ENCODE data around the gene POLR3A. TPM values are rescaled to one million over a fixed set of nuclear protein-coding genes. Genes with fewer than 3 reads are reported as not detected.

The POLR3A gene
- total RNA-seq, 1 experiment from 2014 or later, result 25.5 TPM

DNA sequence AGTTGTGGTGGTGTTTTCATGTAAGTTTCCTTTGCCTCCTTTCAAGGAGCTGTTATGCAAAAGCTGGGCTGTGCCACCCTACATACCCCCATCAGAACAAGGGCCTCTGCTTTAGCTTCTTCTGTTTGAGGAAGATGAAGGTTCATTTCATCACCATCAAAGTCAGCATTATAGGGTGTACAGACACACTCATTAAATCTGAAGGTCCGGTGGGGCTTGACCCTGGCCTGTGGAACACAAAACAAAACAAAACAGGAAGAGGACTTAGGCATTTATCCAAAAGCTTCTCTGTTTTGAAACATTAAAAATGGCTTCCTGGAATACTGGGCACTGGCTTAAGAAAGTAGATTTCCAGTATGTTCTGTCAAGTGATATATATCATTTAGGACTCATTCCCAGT is 15.8 kb downstream of the POLR3A start:
- POLR2A ChIA-PET, result no interaction called here
- Histone ChIP-seq H3K36me3 (ENCODE audit: control insufficient read depth, insufficient read depth, low read length) (no peaks in the 10 kb centered on the region), H3K4me3 (ENCODE audit: low read depth, low read length) (no peak overlapping the region), H3K27me3 (replicated peaks; ENCODE audit: control insufficient read depth, insufficient read depth, low read length) (no peaks in the 10 kb centered on the region), H3K4me1 (no peaks in the 10 kb centered on the region), H3K9me3 (no peaks in the 10 kb centered on the region)
- no peak for DNase-seq
- no peaks in the 10 kb centered on the region for H3K9me3 Mint-ChIP-seq (ENCODE audit: unreplicated experiment)
- H3K4me3 Mint-ChIP-seq (ENCODE audit: unreplicated experiment), result no peak overlapping the region
- no peaks in the 10 kb centered on the region for H3K4me1 Mint-ChIP-seq (ENCODE audit: low read depth, unreplicated experiment)
- no peaks in the 10 kb centered on the region for H3K27me3 Mint-ChIP-seq (ENCODE audit: insufficient read depth, unreplicated experiment)
- H3K36me3 Mint-ChIP-seq (ENCODE audit: insufficient read depth, unreplicated experiment), result peaks cover 83% of the 10 kb centered on the region
- TF ChIP-seq, protein P1, sequence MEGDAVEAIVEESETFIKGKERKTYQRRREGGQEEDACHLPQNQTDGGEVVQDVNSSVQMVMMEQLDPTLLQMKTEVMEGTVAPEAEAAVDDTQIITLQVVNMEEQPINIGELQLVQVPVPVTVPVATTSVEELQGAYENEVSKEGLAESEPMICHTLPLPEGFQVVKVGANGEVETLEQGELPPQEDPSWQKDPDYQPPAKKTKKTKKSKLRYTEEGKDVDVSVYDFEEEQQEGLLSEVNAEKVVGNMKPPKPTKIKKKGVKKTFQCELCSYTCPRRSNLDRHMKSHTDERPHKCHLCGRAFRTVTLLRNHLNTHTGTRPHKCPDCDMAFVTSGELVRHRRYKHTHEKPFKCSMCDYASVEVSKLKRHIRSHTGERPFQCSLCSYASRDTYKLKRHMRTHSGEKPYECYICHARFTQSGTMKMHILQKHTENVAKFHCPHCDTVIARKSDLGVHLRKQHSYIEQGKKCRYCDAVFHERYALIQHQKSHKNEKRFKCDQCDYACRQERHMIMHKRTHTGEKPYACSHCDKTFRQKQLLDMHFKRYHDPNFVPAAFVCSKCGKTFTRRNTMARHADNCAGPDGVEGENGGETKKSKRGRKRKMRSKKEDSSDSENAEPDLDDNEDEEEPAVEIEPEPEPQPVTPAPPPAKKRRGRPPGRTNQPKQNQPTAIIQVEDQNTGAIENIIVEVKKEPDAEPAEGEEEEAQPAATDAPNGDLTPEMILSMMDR (IDR thresholded peaks at IDR 0.05; ENCODE audit: insufficient read depth in 1 of 2, low read depth in 1 of 2, low read length in 1 of 2, severe bottlenecking in 1 of 2, unreplicated experiment in 1 of 2), result no peak
- intact Hi-C loops (cut with micrococcal nuclease; ENCODE audit: unreplicated experiment), result no loop called here
- CTCF ChIA-PET, result interaction anchor here (0.6 kb wide), 1 partner anchor 15 kb away, joined by 3 read pairs; no protein-coding TSS in a partner anchor
- H3K27ac Mint-ChIP-seq (ENCODE audit: unreplicated experiment), result no peak overlapping the region
- BruUV-seq (replicated peaks), result no TSS peak

DNA sequence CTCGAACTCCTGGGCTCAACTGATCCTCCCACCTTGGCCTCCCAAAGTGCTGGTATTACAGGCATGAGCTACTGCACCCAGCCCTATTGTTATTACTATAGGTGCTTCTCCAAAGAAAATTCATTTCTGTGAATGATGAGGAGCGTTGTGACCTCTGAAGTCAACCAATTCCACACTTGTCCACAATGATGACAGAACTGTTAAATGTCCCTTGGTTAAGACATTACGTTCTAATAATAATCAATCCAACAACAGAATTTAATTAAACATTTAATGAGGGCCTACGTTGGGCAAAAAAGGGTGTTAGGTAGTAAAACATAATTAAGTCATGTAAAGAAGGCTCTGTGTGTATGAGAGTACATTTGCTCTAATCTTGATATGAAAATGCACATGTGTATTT is 18.2 kb downstream of the POLR3A start:
- intact Hi-C loops (cut with micrococcal nuclease; ENCODE audit: unreplicated experiment), result no loop called here
- BruUV-seq (replicated peaks), result no TSS peak
- Mint-ChIP-seq H3K4me3 (ENCODE audit: unreplicated experiment) (no peak overlapping the region), H3K4me1 (ENCODE audit: low read depth, unreplicated experiment) (no peaks in the 10 kb centered on the region), H3K27me3 (ENCODE audit: insufficient read depth, unreplicated experiment) (no peaks in the 10 kb centered on the region), H3K9me3 (ENCODE audit: unreplicated experiment) (no peaks in the 10 kb centered on the region), H3K36me3 (ENCODE audit: insufficient read depth, unreplicated experiment) (peaks cover 74% of the 10 kb centered on the region), H3K27ac (ENCODE audit: unreplicated experiment) (no peak overlapping the region)
- Histone ChIP-seq H3K9me3 (no peaks in the 10 kb centered on the region), H3K4me1 (no peaks in the 10 kb centered on the region), H3K27me3 (replicated peaks; ENCODE audit: control insufficient read depth, insufficient read depth, low read length) (no peaks in the 10 kb centered on the region), H3K36me3 (ENCODE audit: control insufficient read depth, insufficient read depth, low read length) (no peaks in the 10 kb centered on the region), H3K4me3 (ENCODE audit: low read depth, low read length) (no peak overlapping the region)
- no peak for DNase-seq
- TF ChIP-seq, protein P1 (IDR thresholded peaks at IDR 0.05; ENCODE audit: insufficient read depth in 1 of 2, low read depth in 1 of 2, low read length in 1 of 2, severe bottlenecking in 1 of 2, unreplicated experiment in 1 of 2), result no peak
- ChIA-PET CTCF (no interaction called here), POLR2A (no interaction called here)

DNA sequence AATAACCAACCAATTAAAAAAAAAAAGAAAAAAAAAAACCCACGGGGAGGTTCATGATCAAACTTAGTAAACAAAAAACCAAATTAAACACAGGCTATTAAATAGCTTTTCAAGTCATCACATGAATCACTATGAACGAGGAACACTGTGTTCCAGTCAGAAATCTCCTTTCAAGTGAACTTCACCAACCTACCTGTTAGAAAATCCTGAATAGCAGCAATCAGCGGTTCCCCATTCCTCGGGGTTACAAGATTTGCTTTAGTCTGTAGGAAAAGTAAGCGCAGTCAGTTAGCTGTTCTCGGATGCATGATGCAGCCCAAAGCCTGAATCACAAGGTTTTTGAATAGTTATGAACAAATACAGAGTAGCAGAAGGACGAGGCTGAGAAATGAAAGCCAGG is 19.0 kb downstream of the POLR3A start:
- Histone ChIP-seq H3K36me3 (ENCODE audit: control insufficient read depth, insufficient read depth, low read length) (no peaks in the 10 kb centered on the region), H3K9me3 (no peaks in the 10 kb centered on the region), H3K27me3 (replicated peaks; ENCODE audit: control insufficient read depth, insufficient read depth, low read length) (no peaks in the 10 kb centered on the region), H3K4me3 (ENCODE audit: low read depth, low read length) (no peak overlapping the region), H3K4me1 (no peaks in the 10 kb centered on the region)
- H3K27me3 Mint-ChIP-seq (ENCODE audit: insufficient read depth, unreplicated experiment), result no peaks in the 10 kb centered on the region
- POLR2A ChIA-PET, result no interaction called here
- H3K4me3 Mint-ChIP-seq (ENCODE audit: unreplicated experiment), result no peak overlapping the region
- TF ChIP-seq, protein P1 (IDR thresholded peaks at IDR 0.05; ENCODE audit: insufficient read depth in 1 of 2, low read depth in 1 of 2, low read length in 1 of 2, severe bottlenecking in 1 of 2, unreplicated experiment in 1 of 2), result no peak
- intact Hi-C loops (cut with micrococcal nuclease; ENCODE audit: unreplicated experiment), result no loop called here
- no peak overlapping the region for H3K27ac Mint-ChIP-seq (ENCODE audit: unreplicated experiment)
- CTCF ChIA-PET, result no interaction called here
- peaks cover 75% of the 10 kb centered on the region for H3K36me3 Mint-ChIP-seq (ENCODE audit: insufficient read depth, unreplicated experiment)
- no peaks in the 10 kb centered on the region for H3K4me1 Mint-ChIP-seq (ENCODE audit: low read depth, unreplicated experiment)
- no TSS peak for BruUV-seq (replicated peaks)
- DNase-seq, result no peak
- no peaks in the 10 kb centered on the region for H3K9me3 Mint-ChIP-seq (ENCODE audit: unreplicated experiment)

Data from Caco-2 (cell line).